Suprapubic skin (tissue), 3 donors: ENCODE measurements around the gene CACNG4.

Experiments used
- EP300 ChIP-seq: sonication (generic); formaldehyde crosslinking; IDR thresholded peaks from one replicate; pipeline ENCODE4 v1.6.1; 2017; ENCODE audit warnings: antibody characterized with exemption
- POLR2A ChIP-seq, 2 donors: fragments of 450-650 bp; IDR thresholded peaks; one replicate each; pipeline ENCODE4 v1.6.1; 2017; ENCODE audit warnings: antibody characterized with exemption in 2 of 2, mild to moderate bottlenecking in 2 of 2, moderate library complexity in 2 of 2
- TF ChIP-seq, protein P1 (sequence below), 2 donors: fragments of 200-600 bp in 1 of 2; fragments of 450-650 bp in 1 of 2; sonication (generic) in 1 of 2; IDR thresholded peaks; one replicate each; pipeline ENCODE4 v1.5.1; 2016 to 2019; ENCODE audit warnings: antibody characterized with exemption in 2 of 2, mild to moderate bottlenecking in 1 of 2, moderate library complexity in 1 of 2

DNA sequence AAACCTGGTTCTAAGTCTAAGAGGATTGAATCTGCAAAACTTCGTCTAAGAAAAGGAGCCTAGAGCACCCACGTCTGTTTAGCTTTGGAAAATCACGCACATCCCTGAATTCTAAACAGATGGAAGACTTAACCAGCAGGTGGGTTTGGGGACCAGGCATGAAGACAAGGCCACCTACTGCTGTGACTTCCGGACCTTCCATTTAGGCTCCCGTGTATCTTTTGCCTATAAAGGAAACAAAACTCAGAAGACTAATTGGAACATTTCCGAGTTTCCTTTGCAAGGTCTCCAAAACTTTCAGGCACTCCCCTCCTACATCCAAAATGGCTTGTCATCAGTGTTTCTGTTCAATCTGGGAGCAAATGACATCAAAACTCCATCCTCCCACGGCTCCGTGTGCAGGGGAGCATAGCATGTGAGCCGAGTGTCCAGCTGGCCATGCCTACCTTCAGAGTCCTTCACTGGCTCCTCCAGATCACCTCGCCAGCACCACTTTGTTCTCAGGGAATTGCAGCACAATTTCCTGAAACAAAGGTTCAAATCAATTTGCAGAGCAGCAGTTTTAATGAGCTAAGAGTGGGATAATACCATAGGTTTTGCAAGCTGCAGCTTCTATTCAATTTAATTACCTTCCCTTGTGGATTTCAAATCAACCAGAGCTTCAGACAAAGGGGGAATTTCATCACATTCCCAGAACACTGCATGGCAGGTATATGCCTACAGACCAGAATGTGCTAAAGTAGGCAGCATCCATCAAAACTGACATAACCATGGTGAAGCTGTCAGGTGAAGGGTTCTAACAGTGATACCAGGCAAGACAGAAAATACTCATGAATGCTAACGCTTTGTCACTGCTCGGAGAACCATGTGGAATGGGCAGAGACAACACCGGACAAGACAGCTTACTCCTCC, 103.3 kb downstream of the CACNG4 start:
- TF ChIP-seq, protein P1, sequence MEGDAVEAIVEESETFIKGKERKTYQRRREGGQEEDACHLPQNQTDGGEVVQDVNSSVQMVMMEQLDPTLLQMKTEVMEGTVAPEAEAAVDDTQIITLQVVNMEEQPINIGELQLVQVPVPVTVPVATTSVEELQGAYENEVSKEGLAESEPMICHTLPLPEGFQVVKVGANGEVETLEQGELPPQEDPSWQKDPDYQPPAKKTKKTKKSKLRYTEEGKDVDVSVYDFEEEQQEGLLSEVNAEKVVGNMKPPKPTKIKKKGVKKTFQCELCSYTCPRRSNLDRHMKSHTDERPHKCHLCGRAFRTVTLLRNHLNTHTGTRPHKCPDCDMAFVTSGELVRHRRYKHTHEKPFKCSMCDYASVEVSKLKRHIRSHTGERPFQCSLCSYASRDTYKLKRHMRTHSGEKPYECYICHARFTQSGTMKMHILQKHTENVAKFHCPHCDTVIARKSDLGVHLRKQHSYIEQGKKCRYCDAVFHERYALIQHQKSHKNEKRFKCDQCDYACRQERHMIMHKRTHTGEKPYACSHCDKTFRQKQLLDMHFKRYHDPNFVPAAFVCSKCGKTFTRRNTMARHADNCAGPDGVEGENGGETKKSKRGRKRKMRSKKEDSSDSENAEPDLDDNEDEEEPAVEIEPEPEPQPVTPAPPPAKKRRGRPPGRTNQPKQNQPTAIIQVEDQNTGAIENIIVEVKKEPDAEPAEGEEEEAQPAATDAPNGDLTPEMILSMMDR (IDR thresholded peaks at IDR 0.05) = no peak
- TF ChIP-seq EP300 (no peak), POLR2A (IDR thresholded peaks at IDR 0.05) (no peak)
